HG03039 (cell line): Measurements from ENCODE around the gene KRTAP6-3.

Source experiments
- ATAC-seq: cut with Tn5 transposase; IDR thresholded peaks from one replicate; pipeline ENCODE4 v1.9.1; 2021; ENCODE audit warnings: mild to moderate bottlenecking, moderate library complexity; ENCODE audit not compliant: unreplicated experiment

Gene KRTAP6-3

GRCh38 chr21:30592140-30592539 is at the start of gene KRTAP6-3:
Gene KRTAP6-3 (plus strand): TSS chr21:30592440. CDS start chr21:30592446, 6 bp downstream.
- no peak for ATAC-seq

- ATAC-seq: no peak
Observed at GRCh38 chr21:30552782-30553181, 39.5 kb upstream of the KRTAP6-3 start.

GRCh38 chr21:30555095-30555494 is 37.1 kb upstream of the KRTAP6-3 start:
- ATAC-seq: no peak

DNA sequence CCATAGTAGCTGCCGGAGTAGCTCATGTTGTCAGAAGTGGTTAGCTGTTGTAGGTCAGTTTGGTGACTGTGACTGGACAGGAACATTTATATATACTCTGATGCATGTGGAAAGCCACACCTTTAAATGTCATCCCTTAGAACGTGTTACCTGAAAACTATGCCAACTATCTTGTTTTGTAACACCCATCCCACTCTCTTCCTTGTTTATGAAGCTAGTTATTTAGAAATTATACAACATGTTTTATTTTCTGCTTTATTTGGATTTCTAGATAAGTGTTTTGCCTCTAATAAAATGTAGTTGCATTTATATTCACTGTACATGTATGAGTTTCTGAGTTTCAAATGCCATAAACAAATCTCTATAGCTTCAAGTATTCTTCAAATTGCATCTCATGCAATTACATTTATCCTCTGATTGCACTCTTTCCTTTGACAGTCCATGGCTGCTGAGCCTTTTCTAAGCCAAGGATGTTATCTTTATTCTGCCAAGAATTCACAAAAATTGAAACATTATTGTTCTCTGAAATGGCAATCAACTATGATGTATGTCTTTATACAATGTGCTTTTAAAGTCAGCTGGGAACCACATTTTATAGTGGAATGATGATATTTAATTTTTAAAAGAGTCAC is 30.9 kb upstream of the KRTAP6-3 start, which contains the start of gene KRTAP19-7:
TSS of gene KRTAP19-7 (minus strand) at position 51 of the 632 bp plus-strand sequence. CDS start at position 26, 25 bp downstream.
- no peak for ATAC-seq

GRCh38 chr21:30561957-30562356 is 30.3 kb upstream of the KRTAP6-3 start:
- no peak for ATAC-seq

DNA sequence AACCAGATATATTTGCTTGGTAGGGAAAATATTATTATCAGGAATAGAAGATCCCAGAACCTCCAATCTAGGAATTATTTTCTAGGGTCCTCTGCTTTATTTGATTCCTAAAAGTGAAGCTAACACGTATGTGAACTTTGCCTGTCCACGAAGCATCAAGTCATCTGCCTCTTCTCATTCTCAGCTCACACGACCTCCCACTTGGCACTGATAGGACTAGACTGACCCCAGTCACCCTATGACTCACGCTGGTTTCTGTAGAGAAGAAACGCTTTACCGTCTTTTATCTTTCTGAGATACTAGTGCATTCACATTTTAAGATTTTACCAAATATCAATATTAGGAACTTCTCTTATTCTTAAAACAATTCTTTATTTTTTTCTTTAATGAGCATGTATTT is 29.2 kb upstream of the KRTAP6-3 start:
- ATAC-seq: no peak

DNA sequence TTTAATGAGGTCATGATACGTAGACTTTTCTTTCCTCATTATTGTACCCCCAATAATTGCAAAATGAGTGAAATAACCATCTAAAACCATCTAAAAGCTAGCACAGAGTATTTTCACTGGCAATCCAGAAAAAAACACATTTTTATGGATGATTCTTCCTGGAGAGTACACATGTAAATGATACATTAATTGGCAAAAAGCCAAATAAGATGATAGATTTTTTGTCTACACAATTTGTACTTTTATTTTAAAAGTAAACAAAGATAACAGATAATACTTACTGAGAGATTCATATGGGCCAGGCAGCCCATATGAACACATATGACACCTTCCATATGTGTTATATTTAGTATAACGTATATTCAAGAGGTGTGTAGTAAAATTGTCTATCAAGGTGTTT is 28.6 kb upstream of the KRTAP6-3 start:
- no peak for ATAC-seq

DNA sequence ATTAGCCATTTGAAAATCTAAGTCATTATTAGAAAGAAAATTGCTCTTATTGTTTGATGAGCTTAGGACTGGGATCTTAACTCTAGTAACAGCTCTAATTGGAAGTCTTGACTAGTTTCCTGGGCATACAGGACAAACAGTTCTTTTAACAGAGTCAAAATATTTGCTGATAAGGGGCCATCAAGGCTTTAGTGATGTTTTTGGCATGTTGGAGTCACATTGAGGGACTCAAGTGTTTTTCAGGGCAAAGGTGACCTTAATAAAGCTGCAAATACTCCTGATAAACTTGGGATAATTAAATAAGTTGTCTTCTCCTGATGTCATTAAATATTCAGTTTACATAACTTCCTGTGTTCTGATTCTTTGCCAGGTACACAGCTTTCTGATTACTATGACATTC is 24.6 kb upstream of the KRTAP6-3 start:
- no peak for ATAC-seq

DNA sequence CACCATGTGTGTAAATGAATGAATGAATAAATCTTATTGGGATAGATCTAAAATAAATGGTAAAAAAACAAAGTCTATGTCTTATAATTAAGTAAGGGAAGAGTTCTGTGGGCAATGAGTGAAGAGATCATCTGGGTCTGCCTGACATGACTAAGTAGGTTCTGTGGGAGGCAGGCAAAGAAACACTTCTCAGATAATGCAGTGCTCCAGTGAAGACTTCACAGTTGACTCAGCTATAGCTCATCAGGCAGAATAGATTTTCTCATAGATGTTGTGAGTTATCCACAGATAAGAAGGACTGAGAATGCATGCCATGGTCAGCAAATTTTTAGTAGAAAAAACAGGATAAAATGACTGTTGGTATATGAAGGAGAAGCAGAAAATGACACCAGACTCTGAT is 14.5 kb upstream of the KRTAP6-3 start:
- no peak for ATAC-seq

- no peak for ATAC-seq
Observed at GRCh38 chr21:30579346-30579745, 12.9 kb upstream of the KRTAP6-3 start.

DNA sequence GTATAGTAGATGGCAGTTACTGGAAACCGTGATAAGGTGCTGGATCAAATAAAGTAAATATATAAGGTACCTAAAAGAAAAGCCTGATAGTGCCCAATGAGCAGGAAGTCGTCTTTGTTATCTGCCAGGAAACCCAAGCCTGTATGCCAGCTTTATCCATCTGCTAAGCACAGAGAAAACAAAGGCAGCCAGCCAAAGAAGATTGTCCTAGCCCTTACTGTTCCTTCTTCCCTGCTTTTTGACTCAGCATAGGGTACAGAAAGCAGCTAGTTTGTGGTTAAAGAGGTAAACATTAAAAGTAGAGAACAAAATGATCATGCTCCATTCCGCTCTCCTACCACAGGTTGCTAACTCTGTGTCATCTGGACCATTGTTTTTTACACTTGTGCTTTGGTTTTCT is 12.1 kb upstream of the KRTAP6-3 start:
- no peak for ATAC-seq

DNA sequence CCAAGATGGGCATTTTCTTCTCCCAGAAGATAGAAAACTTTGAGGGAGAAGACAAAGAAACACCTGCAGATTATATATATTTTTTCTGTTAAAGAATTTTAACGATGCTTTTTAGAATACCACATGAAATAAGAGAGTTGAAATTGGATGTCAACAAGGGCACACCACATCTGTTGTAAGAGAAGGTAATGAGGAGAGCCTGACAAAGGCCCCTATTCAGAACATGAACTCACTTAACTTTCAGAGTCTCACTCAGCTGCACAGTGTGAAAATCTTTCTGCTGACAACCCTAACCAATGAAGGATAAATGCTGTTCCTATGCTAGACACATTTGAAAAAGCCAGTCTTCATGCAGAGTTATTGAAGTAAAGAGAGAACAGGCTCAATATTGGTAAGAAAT is 9.4 kb upstream of the KRTAP6-3 start:
- ATAC-seq: no peak

- no peak for ATAC-seq
Observed at GRCh38 chr21:30590297-30590696, 1.9 kb upstream of the KRTAP6-3 start, which contains the start of gene KRTAP22-2. Gene KRTAP22-2 (minus strand): TSS chr21:30590397.

DNA sequence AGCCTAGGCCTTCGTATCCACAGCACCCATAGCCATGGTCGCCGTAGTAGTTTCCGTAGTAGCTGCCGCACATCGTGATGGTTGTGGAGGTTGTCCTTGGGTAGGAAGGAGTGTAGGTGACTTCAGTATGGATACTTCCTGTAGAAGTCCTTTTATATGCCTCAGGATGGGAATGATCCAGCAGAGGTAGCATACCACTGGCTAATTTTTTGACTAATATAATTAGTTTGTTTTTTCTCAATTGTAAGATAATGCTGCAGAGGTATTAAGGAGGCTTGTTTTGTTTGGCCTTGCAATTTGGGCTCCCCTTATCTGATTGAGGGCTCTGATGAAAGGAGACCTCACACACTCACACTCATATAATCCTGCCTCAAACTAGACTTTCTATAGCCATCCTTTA is 6.6 kb downstream of the KRTAP6-3 start, which contains the start of gene KRTAP6-2:
TSS of gene KRTAP6-2 (minus strand) at position 101 of the 400 bp plus-strand sequence. CDS start at position 73, 28 bp downstream.
- no peak for ATAC-seq

DNA sequence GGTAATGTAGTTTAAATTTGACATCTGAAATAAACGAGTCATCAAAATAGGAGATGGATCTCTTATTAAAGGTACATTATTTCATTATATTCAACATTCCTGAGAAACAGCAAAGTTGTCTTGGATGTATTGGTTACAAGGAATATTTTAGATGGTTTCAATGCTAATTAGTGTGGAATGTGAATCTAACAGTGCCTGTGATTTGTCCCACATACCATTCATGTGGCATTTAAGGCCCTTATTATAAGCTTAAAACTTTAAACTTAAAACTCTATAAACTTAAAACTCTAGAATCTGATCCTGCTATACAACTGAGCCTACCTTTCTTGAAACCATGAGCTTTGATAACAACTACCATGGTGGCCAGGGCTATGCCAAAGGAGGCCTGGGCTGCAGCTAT is 8.5 kb downstream of the KRTAP6-3 start, which contains the start of gene KRTAP22-1:
TSS of gene KRTAP22-1 (plus strand) at position 301 of the 400 bp plus-strand sequence.
- ATAC-seq: no peak

- no peak for ATAC-seq
Observed at GRCh38 chr21:30605968-30606367, 13.7 kb downstream of the KRTAP6-3 start.

DNA sequence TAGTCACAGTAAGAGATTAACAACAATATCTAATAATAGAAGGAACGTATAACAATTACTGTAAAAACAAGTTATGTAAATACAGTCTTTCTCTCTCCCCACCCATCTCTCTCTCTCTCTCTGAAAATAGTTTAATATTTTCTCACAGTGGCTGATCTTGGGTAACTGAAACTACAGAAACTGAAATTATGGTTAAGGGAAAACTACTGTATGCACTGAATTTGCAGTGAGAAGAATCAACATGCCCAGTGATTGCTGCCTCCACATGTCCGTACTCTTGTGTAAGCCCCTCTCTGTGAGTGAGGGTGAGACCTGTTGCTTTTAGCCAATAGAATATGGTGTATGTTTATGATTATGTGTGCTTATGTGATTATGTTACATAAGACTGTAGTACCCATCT is 19.9 kb downstream of the KRTAP6-3 start:
- no peak for ATAC-seq

- no peak for ATAC-seq
Observed at GRCh38 chr21:30613836-30614235, 21.6 kb downstream of the KRTAP6-3 start, which contains the start of gene KRTAP6-1. Gene KRTAP6-1 (minus strand): TSS chr21:30613930. CDS start chr21:30613904, 26 bp downstream.

DNA sequence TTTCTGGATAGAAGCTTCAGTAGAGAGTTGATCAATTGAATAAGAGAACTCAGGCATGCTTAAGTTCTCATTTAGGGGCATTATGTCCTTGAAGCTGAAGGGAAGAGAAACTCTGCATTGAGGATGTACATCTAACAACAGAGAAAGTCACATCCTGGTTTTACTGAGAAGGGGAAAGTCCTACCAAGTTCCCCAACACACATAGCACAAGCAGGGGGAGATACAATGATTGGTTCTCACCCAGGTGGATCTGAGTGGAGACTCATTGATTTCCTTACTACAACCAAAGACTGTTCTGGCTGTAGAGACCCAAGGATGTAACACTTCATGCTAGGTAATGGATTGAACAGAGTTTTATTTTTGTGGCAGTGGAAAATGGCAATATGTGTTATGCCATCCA is 23.0 kb downstream of the KRTAP6-3 start:
- ATAC-seq: no peak

- ATAC-seq: no peak
Observed at GRCh38 chr21:30616125-30616524, 23.9 kb downstream of the KRTAP6-3 start, which contains the start of gene KRTAP20-1. Gene KRTAP20-1 (plus strand): TSS chr21:30616425. CDS start chr21:30616455, 30 bp downstream.

DNA sequence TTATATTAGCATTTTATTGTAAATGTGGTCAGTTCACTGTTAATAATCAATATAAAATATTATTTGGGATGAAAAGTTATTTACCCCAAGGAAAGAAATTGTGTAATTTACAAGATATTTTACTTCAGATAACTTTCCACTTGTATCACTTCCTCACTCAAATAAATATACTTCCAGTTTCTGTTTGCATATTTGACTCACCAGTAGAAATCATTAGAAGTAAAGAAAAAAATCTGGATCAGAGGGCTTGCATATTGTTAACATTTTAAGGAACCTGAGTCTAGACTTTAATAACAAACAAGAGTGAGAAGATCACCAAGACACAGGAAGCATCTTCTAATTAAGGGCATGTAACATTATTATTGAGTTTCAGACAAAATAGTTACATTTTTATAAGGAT is 27.8 kb downstream of the KRTAP6-3 start:
- no peak for ATAC-seq

GRCh38 chr21:30620522-30620921 is 28.3 kb downstream of the KRTAP6-3 start, which contains the start of gene KRTAP20-4:
Gene KRTAP20-4 (plus strand): TSS chr21:30620627.
- ATAC-seq: no peak
